NCI-H1694 treated with DMSO at 0.1 percent for 48 hours (cell line): ENCODE results near the gene OR2A5.
"Not testable (repeated sequence)": the region's sequence is repeated elsewhere in the genome, so short reads cannot be mapped to it uniquely, and the experiment has no call there.

ENCODE experiments used
- DNase-seq: peaks from one replicate; lab custom pipeline; 2025; lab: John Stamatoyannopoulos, UW

The OR2A5 gene, protein sequence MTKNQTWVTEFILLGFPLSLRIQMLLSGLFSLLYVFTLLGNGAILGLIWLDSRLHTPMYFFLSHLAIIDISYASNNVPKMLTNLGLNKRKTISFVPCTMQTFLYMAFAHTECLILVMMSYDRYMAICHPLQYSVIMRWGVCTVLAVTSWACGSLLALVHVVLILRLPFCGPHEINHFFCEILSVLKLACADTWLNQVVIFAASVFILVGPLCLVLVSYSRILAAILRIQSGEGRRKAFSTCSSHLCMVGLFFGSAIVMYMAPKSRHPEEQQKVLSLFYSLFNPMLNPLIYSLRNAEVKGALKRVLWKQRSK

DNA sequence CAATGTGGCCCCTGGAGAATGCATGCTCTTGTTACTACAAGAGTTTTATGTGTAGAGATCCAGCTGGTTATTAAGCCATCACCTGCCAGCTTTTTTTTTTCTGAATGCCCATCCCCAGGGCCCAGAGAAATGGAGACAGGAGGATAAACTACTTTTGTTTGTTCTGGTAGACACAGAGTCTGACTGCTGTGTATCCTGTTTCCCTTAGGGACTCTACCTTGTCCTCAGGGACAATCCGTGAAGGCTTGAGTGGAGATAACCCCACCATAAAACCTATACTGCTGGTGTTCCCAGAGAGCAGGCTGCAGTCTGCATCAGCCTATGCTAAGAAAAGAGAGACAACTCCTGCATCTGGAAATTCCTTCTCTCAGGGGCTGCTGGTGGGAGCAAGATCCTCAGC is at the start of gene OR2A5:
TSS of gene OR2A5 (plus strand) at position 301 of the 400 bp plus-strand sequence. CDS start 1,454 bp downstream, outside the sequence.
- no peak for DNase-seq

DNA sequence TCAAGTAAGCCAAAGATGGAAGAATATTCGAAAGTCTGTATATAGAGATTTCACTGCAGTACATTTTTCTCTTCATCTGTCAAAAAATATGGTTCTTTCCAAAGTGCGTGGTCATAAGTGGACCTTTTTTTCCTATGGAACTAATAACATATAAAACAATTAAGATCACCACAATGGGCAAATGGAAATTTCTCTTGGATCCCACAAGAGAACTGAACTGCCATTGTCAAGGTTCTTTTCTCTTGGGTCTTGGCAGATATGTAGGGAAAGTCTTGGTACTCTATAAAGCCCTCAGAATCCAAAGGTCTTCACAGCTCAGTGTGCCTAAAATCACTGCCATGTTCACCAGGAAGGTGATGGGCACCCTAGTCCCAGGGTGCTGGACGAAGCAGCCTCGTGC is 48.7 kb upstream of the OR2A5 start, which contains the start of gene OR6B1:
TSS of gene OR6B1 (plus strand) at position 301 of the 400 bp plus-strand sequence. CDS start 3,677 bp downstream, outside the sequence.
- no peak for DNase-seq

DNA sequence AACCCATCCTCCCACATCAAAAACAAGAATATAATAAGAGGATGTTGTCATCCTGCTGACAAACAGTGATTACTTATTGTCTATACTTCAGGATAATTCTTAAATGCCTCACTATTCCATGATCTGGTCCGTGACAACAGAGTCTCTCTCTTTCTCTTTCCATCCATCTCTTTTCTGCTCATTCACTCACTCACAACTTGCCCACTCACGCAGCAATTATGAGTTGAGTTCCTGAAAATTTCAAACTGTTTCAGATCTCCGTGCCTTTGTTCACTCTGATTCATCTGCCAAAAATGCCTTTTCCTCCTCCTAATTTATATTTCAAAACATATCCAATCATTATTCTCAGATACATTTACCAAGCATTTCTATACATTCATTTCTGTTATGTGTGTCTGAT is 47.2 kb upstream of the OR2A5 start:
- DNase-seq: no peak

DNA sequence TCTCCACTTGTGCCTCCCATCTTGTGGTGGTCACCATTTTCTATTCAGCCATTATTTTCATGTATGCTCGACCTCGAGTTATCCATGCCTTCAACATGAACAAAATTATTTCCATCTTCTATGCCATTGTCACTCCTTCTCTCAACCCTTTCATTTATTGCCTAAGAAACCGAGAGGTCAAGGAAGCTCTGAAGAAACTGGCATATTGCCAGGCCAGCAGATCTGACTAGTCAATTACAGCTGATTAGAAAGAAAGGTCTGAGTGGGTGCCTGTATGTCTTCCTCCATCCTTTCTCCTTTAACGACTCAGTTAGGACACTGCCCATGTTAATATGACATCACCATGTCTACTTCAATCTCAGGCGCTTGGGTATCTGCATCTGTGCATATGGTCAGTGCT is 44.0 kb upstream of the OR2A5 start:
- no peak for DNase-seq

DNA sequence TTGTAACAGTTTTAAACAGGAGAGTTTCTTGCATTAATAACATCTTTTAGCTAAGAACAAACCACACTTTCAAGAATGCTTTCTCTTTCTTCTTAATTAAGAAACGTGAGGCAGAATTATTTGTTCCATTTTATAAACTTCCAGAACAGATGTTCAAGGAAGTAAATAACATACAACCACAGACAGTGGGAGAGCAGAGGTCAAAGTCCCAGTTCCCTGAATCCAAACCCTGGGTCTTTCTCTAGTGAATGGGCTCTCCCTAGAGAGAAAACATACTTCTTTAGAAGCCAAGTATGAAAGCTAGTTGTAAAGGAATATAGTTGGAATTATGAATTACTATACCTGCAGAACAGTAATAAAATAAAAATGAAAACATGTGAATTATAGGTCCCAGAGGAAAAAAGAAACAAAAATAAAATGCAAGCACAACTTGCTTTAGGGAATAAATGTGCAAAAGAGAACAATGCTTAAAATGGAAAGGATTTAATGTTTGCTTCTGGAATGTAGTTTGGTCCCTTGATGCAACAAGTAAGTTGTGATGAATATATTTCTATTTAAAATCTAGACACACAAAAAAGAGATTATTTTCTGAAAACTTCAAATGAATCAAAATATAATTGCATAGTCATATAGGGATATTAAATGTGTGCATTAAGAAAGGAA is 42.6 kb upstream of the OR2A5 start:
- no peak for DNase-seq

DNA sequence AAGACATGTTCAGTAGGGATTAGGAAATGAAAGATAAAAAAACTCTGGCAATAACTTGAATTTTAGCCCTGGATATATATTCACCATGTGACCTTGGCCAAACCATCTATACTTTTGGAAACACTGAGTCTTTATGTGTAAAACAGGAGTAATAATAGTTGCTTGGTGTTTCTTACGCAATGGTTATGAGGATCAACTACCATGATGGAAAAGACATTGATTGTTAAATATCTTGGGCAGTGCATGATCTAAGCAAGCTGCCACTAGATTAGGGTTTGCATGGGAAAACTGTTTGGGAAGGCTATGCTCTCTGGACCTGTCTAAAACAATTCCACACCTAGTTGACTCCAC is 42.1 kb upstream of the OR2A5 start:
- DNase-seq: no peak

DNA sequence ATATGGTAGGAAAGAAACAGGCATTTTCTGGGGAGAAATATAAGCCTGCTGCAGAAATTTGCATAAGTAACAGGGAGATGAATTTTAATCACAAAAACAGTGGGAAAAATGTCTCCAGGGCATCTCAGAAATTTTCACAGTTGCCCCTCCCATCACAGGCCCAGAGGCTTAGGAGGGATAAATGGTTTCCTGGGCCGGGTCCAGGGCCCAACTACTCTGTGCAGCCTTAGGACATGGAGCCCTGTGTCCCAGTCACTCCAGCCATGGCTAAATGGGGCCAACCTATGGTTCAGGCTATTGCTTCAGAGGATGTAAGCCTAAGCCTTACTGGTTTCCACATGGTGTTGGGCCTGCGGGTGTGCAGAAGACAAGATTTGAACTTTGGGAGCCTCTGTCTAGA is 39.4 kb upstream of the OR2A5 start:
- DNase-seq: no peak

DNA sequence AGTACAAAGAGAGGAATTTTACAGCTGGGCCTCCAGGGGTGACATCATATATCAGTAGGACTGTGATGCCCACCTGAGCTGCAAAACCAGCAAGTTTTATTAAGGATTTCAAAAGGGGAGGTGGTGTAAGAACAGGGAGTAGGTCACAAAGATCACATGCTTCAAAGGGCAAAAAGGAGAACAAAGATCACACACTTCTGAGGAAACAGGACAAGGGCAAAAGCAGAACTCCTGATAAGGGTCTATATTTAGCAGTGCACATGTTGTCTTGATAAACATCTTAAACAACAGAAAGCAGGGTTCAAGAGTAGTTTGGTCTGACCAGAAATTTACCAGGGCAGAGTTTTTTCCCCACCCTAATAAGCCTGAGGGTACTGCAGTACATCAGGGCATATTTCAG is 38.7 kb upstream of the OR2A5 start:
- DNase-seq: not testable (repeated sequence)

DNA sequence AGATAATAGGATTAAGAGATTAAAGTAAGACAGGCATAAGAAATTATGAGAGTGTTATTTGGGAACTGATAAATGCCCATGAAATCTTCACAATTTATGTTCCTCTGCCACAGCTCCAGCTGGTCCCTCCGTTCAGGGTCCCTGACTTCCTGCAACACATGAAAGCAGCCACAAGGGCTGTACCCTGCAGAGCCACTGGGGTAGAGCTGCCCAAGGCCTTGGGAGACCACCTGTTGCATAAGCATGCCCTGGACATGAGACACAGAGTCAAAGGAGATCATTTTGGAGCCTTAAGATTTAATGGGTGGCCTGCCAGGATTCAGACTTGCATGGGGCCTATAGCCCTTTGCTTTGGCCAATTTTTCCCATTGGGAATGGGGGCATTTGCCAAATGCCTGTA is 37.9 kb upstream of the OR2A5 start:
- not testable (repeated sequence) for DNase-seq

DNA sequence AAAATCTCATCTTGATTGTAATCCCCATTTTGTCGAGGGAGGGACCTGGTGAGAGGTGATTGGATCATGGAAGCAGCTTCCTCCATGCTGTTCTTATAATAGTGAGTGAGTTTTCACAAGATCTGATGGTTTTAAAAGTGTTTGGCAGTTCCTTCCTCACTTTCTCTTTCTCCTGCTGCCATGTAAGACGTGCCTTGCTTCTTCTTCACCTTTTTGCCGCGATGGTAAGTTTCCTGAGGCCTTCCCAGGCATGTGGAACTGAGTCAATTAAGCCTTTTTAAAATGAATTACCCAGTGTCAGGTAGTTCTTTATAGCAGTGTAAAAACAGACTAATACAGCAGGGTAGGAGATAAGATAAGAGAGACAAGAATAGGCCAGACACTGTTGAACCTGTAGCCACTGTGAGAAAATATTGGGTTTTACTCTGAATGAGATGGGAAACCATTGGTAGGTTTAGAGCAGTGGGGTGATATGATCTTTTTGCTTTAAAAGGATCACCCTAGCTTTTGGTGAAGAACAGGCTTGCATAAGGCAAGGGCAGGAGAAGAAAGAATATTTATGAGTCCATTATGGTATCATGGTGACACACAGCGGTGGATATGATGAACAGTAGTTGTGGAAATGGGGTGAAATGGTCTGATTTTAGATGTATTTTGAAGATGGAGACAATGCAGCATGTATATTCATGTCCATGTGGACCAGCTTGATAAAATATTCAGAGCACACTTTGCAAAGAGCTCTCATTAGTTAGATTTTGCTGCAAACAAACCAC is 37.1 kb upstream of the OR2A5 start:
- no peak for DNase-seq

DNA sequence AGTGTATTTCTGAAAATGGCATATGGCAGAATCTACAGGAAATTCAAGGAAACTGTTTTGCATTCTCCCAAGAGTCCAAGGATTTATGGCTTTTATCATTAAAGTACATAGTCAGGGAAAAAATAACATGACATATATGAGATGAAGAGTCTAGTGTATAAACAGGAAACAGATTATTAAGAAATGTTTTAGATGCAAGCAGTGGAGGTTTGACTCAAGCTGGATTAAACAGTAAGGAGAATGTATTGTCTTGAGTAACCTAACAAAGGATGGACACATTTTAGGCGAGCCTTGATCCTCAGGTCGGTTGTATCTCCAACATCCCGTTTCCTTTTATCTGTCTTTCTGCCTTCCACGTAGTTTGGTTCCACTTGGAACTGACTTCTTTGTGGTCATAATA is 30.7 kb upstream of the OR2A5 start:
- no peak for DNase-seq

DNA sequence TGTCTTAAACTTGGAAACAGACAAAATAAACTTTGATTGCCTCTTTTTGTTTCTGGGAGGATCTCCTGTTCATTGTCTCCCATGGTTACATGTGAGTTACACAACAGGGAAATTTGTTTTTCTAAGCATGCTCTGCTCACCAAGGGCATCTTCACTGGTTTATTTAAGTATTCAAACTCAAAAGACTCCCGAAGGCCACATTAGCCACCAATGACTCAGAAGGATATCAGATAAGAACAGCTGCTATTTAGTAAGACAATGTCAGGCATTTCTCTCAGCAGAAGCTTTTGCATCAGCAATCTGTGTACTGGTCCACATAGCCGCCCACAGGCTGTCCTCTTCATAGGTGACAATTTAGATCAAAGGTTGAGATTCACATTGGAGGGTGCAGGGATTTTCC is 29.3 kb upstream of the OR2A5 start:
- no peak for DNase-seq

DNA sequence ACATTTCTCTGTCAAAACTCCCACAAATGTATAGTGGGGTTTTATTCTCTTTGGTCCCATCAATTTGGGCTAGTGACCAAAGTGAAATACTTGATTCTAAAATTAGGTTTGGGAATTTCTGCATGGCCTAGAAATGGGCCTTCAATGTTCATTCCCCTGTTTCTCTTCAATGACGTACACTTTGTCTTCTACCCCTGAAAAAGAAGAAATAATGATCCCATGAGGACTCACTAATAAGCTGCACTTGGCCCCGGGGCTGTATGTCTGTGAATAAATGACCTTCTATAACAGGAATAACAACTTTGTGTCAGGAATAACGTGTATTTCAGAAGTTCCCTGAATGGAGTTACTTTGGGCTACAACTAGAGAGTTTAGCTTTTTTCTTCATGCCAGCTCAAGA is 28.4 kb upstream of the OR2A5 start:
- DNase-seq: no peak

DNA sequence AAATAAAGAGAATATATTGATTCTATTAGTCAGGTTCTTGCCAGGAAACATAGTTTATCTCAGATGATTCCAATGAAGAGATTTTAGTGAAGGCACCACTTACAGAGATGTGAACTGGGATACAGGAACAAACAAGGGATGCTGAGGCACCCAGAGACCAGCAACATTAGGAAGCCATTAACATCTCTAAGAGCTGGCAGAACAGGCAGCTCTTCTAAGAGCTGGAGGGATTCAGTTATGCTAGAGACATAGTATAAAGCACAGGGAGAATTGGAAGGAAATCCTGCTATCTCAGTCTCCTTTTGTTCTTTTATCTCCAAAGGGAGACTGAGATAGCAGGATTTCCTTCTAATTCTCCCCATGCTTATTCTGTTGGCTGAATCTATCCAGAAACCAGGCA is 26.6 kb upstream of the OR2A5 start:
- DNase-seq: no peak

DNA sequence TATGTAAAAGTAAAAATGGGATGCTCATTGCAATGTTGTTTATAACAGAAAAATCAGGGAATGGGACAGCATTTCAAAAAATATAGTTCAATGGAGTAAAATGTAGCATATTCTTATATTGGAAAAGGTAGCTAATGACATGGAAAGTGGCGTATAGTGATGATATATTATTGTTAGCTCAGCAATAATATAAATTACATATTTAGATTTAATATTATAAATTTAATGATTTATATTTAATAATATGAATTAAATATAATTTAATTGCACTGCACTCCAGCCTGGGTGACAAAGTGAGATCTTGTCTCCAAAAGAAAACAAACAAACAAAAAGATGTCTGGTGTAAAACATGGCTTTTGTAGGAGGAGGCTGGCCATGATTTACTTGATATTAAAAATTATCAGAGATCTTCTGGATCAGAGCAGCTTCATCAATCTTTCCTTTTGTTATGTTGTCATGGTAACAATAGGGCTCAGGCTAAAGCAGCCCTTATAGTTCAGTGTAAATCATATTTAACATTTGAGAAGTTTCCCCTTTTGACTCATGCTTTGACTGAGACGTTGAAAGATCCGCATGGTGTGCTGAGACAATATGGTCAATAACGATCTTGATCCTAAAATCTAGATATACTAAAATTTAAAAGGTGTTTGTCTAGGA is 25.4 kb upstream of the OR2A5 start:
- no peak for DNase-seq

DNA sequence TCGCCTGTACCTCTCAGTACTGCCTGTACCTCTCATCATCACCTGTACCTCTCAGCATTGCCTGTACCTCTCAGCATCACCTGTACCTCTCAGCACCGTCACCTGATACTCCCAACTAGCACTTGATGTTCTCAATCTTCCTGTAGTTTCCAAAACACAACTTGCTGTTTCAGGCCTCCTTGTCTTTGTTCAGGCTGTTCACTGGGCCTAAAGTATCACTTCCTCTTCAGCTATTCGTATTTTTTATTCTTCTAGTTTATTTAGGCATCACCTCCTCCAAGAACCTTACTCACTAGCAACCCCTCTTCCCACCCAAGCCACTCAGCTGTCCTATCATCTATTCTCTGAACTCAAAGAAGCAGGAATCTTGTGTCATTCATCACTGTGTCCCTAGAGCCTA is 24.5 kb upstream of the OR2A5 start:
- no peak for DNase-seq

DNA sequence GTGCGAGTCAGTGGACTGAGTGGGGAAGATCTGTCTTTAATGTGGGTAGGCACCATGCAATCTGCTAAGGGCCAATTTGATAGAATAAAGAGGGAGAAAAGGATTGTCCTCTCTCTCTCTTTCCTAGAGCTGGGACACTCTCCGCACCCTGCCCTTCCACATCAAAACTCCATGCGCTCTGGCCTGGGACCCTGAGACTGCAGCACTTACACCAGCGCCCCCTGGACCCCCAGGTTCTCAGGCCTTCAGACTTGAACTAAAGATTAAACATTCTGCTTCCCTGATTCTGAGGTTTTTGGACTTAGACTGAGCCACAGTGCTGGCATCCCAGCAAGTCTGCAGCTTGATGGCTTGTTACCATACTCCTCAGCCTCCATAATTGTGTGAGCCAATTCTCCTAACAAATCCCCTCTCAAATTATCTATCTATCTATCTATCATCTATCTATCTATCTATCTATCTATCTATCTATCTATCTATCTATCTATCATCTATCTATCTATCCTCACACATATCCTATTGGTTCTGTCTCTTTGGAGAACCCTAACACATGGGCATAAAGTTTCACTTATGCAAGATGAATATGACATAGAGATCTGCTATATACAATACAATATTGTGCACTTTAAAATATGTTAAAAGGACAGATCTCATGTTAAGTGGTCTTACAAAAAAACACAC is 22.4 kb upstream of the OR2A5 start:
- DNase-seq: no peak

DNA sequence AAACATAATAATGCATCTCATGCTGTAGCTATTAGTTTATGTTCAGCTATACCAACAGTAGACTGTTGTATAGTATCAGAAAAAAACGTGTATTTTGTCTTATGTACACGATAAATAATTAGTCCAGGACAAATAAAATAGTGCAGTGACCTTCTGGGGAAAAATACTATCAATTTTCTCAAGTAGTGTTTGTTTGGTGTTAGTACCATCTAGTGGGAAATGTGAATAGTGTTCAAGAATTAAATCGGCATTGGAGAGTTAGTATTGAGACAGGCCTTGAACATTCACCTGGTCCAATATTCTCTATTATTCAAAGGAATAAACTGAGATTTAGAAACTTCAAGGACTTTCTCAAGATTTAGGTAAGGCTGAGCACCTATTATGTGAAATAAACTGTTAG is 21.7 kb upstream of the OR2A5 start:
- peak; percentile 3 for DNase-seq

DNA sequence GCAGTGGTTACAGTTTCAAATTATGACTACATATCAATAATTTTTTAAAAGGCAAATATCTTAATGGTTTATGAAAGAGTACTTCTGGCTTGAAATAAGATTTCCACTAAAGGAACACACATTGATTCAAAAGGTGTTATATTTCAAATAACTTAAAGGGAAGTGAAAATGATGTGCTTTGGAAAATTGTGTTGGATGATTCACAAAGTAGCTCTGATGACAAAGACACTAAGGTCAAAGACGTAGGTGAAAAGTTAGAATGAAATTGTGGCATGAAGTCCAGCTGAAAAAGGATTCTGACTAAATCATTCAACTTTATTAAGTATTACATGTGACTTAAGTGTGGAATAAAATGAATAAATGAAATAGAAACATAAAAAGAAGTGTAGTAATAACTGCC is 20.8 kb upstream of the OR2A5 start:
- DNase-seq: no peak

DNA sequence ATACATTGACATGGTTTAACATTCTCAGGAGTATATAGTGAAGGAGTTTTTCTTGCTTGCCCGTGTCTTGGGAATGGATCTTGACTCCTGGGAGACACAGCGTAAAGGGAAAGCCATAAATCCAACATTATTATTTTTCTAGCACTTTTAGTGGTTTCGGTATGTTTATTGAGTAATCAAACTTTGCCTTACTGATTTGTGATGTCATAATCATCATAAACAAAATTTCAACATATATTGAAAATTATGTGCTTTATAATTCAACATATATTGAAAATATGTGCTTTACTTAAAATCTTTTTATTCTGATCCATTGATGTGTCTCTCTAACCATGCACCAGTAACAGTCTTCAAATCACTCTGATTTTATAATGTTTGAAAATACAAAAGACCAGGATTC is 20.2 kb upstream of the OR2A5 start:
- DNase-seq: no peak

DNA sequence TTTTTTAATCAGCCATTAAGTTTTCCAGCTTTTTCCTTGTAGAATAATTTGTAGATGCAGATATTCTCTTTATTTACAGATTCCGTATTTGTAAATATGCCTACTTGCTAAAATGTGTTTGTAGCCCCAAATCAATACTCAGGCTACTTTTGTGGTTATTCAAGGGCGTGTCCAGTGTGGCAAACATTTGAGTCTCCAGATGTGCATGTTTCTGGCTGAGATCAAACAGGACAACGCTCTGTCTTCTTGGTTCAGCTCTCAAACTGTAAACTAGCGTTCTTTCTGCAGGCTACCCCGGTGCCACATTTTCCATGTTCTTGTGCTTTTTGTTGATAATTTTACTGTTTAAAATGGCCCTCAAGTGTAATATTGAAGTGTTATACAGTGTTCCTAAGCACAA is 16.2 kb upstream of the OR2A5 start:
- no peak for DNase-seq
